CD14-positive monocyte (primary cell): Measurements from ENCODE around the gene ELMO3. TPM values are rescaled to one million over a fixed set of nuclear protein-coding genes. Genes with fewer than 3 reads are reported as not detected.

Experiments used
- DNase-seq, 3 donors: peaks; one replicate each; pipeline ENCODE4 v3.0.0-alpha.2; 2011 to 2022
- H2AFZ ChIP-seq: 2 replicates; pipeline ENCODE4 v1.6.0; 2012; ENCODE audit warnings: mild to moderate bottlenecking, low read depth, low read length, inconsistent platforms; ENCODE audit not compliant: insufficient read depth, poor library complexity, severe bottlenecking
- H3K27ac ChIP-seq, 2 donors: 1 replicate in 1 of 2; 2 replicates in 1 of 2; pipeline ENCODE4 v1.5.1; 2012 to 2013; ENCODE audit warnings: low read length in 2 of 2, control low read depth in 1 of 2, inconsistent platforms in 1 of 2, low read depth in 1 of 2, mild to moderate bottlenecking in 1 of 2
- H3K27me3 ChIP-seq, 2 donors: one replicate each; pipeline versions ENCODE4 v1.6.0 to v1.6.1; 2011 to 2013; ENCODE audit warnings: low read length in 2 of 2; ENCODE audit not compliant: control insufficient read depth in 2 of 2, insufficient read depth in 2 of 2
- H3K36me3 ChIP-seq, 2 donors: replicated peaks in 1 of 2; 1 replicate in 1 of 2; 2 replicates in 1 of 2; pipeline versions ENCODE4 v1.5.1 to v1.6.1; 2012 to 2013; ENCODE audit warnings: low read length in 2 of 2, control low read depth in 1 of 2, inconsistent platforms in 1 of 2, mild to moderate bottlenecking in 1 of 2; ENCODE audit not compliant: insufficient read depth in 2 of 2, control insufficient read depth in 1 of 2
- H3K4me1 ChIP-seq, 2 donors: 1 replicate in 1 of 2; 2 replicates in 1 of 2; pipeline versions ENCODE4 v1.5.1 to v1.6.1; 2012 to 2013; ENCODE audit warnings: low read length in 2 of 2, control low read depth in 1 of 2, inconsistent platforms in 1 of 2, mild to moderate bottlenecking in 1 of 2, moderate library complexity in 1 of 2; ENCODE audit not compliant: insufficient read depth in 2 of 2, control insufficient read depth in 1 of 2
- H3K4me2 ChIP-seq: replicated peaks from 2 replicates; pipeline ENCODE3; 2012; ENCODE audit warnings: low read length, moderate library complexity, mild to moderate bottlenecking; ENCODE audit not compliant: poor library complexity, severe bottlenecking; ENCODE audit errors: extremely low read depth
- H3K4me3 ChIP-seq, 3 experiments: fragments of 200-600 bp in 1 of 3; sonication (generic) in 1 of 3; replicated peaks in 1 of 3; 1 replicate in 2 of 3; 2 replicates in 1 of 3; pipeline ENCODE4 v1.5.1; 2011 to 2013; ENCODE audit warnings: low read length in 3 of 3, mild to moderate bottlenecking in 3 of 3, control low read depth in 2 of 3, low read depth in 2 of 3, inconsistent platforms in 1 of 3, moderate library complexity in 1 of 3
- H3K79me2 ChIP-seq: 2 replicates; pipeline ENCODE4 v1.6.0; 2012; ENCODE audit warnings: mild to moderate bottlenecking, control low read depth, inconsistent platforms, low read length, moderate library complexity; ENCODE audit not compliant: insufficient read depth
- H3K9ac ChIP-seq: 2 replicates; pipeline ENCODE4 v1.6.0; 2017; ENCODE audit warnings: low read length, mild to moderate bottlenecking; ENCODE audit not compliant: insufficient read depth, poor library complexity, severe bottlenecking
- H3K9me3 ChIP-seq, 2 donors: replicated peaks in 1 of 2; 1 replicate in 1 of 2; 2 replicates in 1 of 2; pipeline versions ENCODE4 v1.5.1 to v1.6.1; 2012 to 2013; ENCODE audit warnings: low read length in 2 of 2, control low read depth in 1 of 2; ENCODE audit not compliant: control insufficient read depth in 1 of 2, insufficient read depth in 1 of 2
- H4K20me1 ChIP-seq: 2 replicates; pipeline ENCODE4 v1.6.0; 2012; ENCODE audit warnings: mild to moderate bottlenecking, low read length, control low read depth, moderate library complexity; ENCODE audit not compliant: insufficient read depth
- H3K27ac Mint-ChIP-seq, 7 donors: one replicate each; pipeline ENCODE4 v1.8.0; 2020; ENCODE audit warnings: mild to moderate bottlenecking in 7 of 7, mixed read lengths in 7 of 7, moderate library complexity in 6 of 7, inconsistent platforms in 2 of 7
- H3K27me3 Mint-ChIP-seq, 3 donors: one replicate each; pipeline ENCODE4 v1.8.0; 2021 to 2022; ENCODE audit warnings: low read depth in 3 of 3, mild to moderate bottlenecking in 3 of 3, mixed read lengths in 3 of 3, moderate library complexity in 3 of 3, inconsistent platforms in 1 of 3
- H3K36me3 Mint-ChIP-seq, 2 donors: one replicate each; pipeline ENCODE4 v1.8.0; 2020; ENCODE audit warnings: mixed read lengths in 2 of 2, inconsistent platforms in 1 of 2, mild to moderate bottlenecking in 1 of 2
- H3K4me1 Mint-ChIP-seq: one replicate; pipeline ENCODE4 v1.8.0; 2020; ENCODE audit warnings: mild to moderate bottlenecking, mixed read lengths
- H3K4me3 Mint-ChIP-seq, 2 donors: one replicate each; pipeline ENCODE4 v1.8.0; 2020; ENCODE audit warnings: mild to moderate bottlenecking in 2 of 2, mixed read lengths in 2 of 2, moderate library complexity in 1 of 2
- H3K9me3 Mint-ChIP-seq, 7 donors: one replicate each; pipeline ENCODE4 v1.8.0; 2020 to 2022; ENCODE audit warnings: mixed read lengths in 7 of 7, mild to moderate bottlenecking in 6 of 7, moderate library complexity in 6 of 7, inconsistent platforms in 2 of 7
- WGBS: methylation state at CpG from one replicate; pipeline ENCODE4 v1.1.5; 2013; ENCODE audit warnings: missing lambda C conversion rate; ENCODE audit not compliant: insufficient coverage; 5-methylcytosine and 5-hydroxymethylcytosine counted together
- intact Hi-C, 2 donors: fragments of 100-400 bp; cut with micrococcal nuclease; formaldehyde crosslinking; loops; one replicate each; pipeline versions ENCODE4 v1.15.0 to v1.15.1; 2023
- polyA plus RNA-seq, 3 donors: library from polyadenylated mRNA; depleted of rRNA in 1 of 3; unstranded in 2 of 3; stranded (reverse) in 1 of 3; fragments of 300-500 nt in 2 of 3; fragments of >200 nt in 1 of 3; fragmentation: Illumina TruSeq in 2 of 3; gene quantifications; 1 replicate in 2 of 3; 2 replicates in 1 of 3; pipeline ENCODE4 v1.2.3, GENCODE V29; 2012 to 2021
- TF ChIP-seq, protein P1 (sequence below): fragments of 200-600 bp; IDR thresholded peaks from one replicate; pipeline ENCODE4 v1.8.0; 2022; ENCODE audit warnings: antibody characterized with exemption, mild to moderate bottlenecking

ELMO3 gene
- polyA plus RNA-seq, 3 donors = 0.15 to 7.0 TPM; not detected in 1

DNA sequence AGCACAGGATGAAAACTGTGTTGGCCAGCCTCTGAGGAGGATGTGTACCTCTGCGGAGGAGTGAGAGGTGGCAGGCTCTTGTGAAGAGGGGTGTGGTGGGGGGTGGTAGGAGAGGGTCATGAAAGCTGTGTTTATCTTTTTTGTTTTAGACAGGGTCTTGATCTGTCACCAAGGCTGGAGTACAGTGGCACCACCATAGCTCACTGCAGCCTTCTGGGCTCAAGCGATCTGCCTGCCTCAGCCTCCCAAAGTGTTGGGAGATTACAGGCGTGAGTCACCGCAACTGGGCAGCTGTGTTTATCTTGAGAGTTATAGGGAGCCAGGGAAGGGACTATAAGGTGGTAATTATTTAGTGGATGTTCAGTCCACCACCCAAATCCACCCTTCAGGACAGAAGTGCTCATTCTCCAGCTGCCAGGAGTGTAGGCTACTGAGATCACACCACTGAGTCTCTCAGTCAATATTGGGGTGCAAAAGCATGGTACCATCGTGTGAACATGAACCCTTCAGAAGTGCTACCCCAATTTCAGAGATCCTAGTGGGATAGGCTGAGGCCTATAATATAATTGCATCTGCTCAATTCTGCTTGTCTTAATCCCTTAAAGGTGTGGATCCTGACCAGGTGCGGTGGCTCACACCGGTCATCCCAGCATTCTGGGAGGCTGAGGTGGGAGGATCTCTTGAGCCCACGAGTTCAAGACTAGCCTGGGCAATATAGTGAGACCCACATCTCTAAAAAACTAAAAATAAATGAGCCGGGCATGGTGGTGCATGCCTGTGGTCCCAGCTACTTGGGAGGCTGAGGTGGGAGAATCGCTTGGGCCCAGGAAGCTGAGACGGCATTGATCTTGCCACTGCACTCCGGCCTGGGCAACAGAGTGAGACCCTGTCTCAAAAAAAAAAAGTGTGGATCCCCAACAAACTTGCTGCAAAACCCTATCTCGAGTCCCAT, 8.2 kb upstream of the ELMO3 start:
- intact Hi-C loops = loop anchor here (5.0 kb wide), 1 partner anchor 37 kb away; the partner anchor contains the start of gene TMEM208 (in 2 of the 2)
- Mint-ChIP-seq H3K9me3 (peaks cover 0 to 2% (median 0%) of the 10 kb centered on the region in 7 donors), H3K4me3 (no peak overlapping the region), H3K27me3 (peaks cover 3 to 12% (median 8%) of the 10 kb centered on the region in 3 donors), H3K27ac (peak overlapping the region in 2 of 7 donors; percentile 9 to 86), H3K4me1 (peaks cover 25% of the 10 kb centered on the region), H3K36me3 (peaks cover 18 to 25% of the 10 kb centered on the region in 2 donors)
- H3K9ac ChIP-seq = no peak overlapping the region
- no peak overlapping the region for H2AFZ ChIP-seq
- H3K4me2 ChIP-seq = no peak overlapping the region
- peaks cover 36% of the 10 kb centered on the region for H4K20me1 ChIP-seq
- H3K4me3 ChIP-seq = no peak overlapping the region
- H3K27me3 ChIP-seq = no peaks in the 10 kb centered on the region
- TF ChIP-seq, protein P1, sequence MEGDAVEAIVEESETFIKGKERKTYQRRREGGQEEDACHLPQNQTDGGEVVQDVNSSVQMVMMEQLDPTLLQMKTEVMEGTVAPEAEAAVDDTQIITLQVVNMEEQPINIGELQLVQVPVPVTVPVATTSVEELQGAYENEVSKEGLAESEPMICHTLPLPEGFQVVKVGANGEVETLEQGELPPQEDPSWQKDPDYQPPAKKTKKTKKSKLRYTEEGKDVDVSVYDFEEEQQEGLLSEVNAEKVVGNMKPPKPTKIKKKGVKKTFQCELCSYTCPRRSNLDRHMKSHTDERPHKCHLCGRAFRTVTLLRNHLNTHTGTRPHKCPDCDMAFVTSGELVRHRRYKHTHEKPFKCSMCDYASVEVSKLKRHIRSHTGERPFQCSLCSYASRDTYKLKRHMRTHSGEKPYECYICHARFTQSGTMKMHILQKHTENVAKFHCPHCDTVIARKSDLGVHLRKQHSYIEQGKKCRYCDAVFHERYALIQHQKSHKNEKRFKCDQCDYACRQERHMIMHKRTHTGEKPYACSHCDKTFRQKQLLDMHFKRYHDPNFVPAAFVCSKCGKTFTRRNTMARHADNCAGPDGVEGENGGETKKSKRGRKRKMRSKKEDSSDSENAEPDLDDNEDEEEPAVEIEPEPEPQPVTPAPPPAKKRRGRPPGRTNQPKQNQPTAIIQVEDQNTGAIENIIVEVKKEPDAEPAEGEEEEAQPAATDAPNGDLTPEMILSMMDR = no peak
- peaks cover 30% of the 10 kb centered on the region for H3K79me2 ChIP-seq
- no peaks in the 10 kb centered on the region for H3K9me3 ChIP-seq
- H3K4me1 ChIP-seq = peaks cover 21 to 22% of the 10 kb centered on the region in 2 donors
- H3K27ac ChIP-seq = no peak overlapping the region
- DNase-seq = no peak
- 95% methylated on average over 6 of the region's 13 CpGs for WGBS
- H3K36me3 ChIP-seq = peaks cover 15 to 19% of the 10 kb centered on the region in 2 donors

DNA sequence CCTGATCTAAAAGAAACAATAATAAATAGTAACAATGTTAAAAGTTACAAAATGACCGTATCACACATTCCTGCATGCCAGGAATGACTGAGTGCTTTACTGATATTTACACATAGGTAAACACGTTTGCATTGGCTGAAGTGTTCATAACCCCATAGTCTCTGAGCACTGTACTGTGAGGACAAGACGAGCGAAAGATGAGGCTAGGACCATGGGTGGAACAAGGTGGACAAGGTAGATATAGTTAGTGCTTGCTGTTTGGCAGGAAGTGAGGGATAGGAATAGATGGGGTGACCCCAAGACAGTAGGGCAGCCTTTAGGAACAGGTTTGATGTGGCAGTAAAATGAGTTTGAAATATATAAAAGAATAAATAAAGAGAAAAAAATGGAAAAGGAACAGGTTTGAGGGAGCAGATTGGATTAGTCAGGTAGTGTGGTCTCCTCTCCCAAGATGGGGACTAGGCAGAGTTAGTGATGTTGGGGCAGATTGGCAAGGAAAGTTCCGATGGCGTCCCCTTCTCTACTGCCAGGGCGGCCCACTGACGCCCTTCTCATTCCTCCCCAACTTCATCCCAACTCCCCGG, 7.4 kb upstream of the ELMO3 start:
- Histone ChIP-seq H3K9ac (no peak overlapping the region), H4K20me1 (peaks cover 44% of the 10 kb centered on the region), H3K27me3 (no peaks in the 10 kb centered on the region), H3K27ac (no peak overlapping the region), H3K4me2 (peak overlapping the region; percentile 17), H3K9me3 (no peaks in the 10 kb centered on the region), H3K4me1 (peaks cover 18 to 20% of the 10 kb centered on the region in 2 donors), H2AFZ (peak overlapping the region; percentile 88), H3K36me3 (peaks cover 23 to 27% of the 10 kb centered on the region in 2 donors), H3K79me2 (peaks cover 30% of the 10 kb centered on the region), H3K4me3 (peak overlapping the region in 1 of 3 experiments; percentile 95)
- peaks cover 0 to 2% (median 0%) of the 10 kb centered on the region in 7 donors for H3K9me3 Mint-ChIP-seq
- peak overlapping the region; percentile 6 to 88 for H3K4me3 Mint-ChIP-seq
- 35% methylated on average over 5 of the region's 9 CpGs for WGBS
- peaks cover 3 to 6% (median 3%) of the 10 kb centered on the region in 3 donors for H3K27me3 Mint-ChIP-seq
- H3K36me3 Mint-ChIP-seq = peaks cover 26 to 33% of the 10 kb centered on the region in 2 donors
- TF ChIP-seq, protein P1 = no peak
- H3K4me1 Mint-ChIP-seq = peaks cover 27% of the 10 kb centered on the region
- intact Hi-C loops = loop anchor here (5.0 kb wide), 1 partner anchor 36 kb away; the partner anchor contains the start of gene TMEM208 (in 2 of the 2)
- peak overlapping the region in 3 of 7 donors; percentile 45 to 88 (median 80) for H3K27ac Mint-ChIP-seq
- no peak for DNase-seq
